ENCODE measurements around the gene FAM83D.

The FAM83D gene

GRCh38 chr20:38895098-38895949 is 30.9 kb upstream of the FAM83D start:
- no peak for DNase-seq (ENCODE audit: low read depth in 2 of 2)

GRCh38 chr20:38896009-38896594 is 30.1 kb upstream of the FAM83D start:
- DNase-seq (ENCODE audit: low read depth in 2 of 2), result no peak

GRCh38 chr20:38897267-38897666 is 28.9 kb upstream of the FAM83D start:
- DNase-seq (ENCODE audit: low read depth in 2 of 2), result no peak

GRCh38 chr20:38900606-38901005 is 25.6 kb upstream of the FAM83D start:
- DNase-seq (ENCODE audit: low read depth in 2 of 2), result no peak

GRCh38 chr20:38902601-38903000 is 23.6 kb upstream of the FAM83D start:
- no peak for DNase-seq (ENCODE audit: low read depth in 2 of 2)

- no peak for DNase-seq (ENCODE audit: low read depth in 2 of 2)
Observed at GRCh38 chr20:38903335-38903734, 22.9 kb upstream of the FAM83D start.

GRCh38 chr20:38905375-38905774 is 20.8 kb upstream of the FAM83D start:
- DNase-seq (ENCODE audit: low read depth in 2 of 2), result no peak

- DNase-seq (ENCODE audit: low read depth in 2 of 2), result no peak
Observed at GRCh38 chr20:38907918-38908677, 18.1 kb upstream of the FAM83D start.

GRCh38 chr20:38915355-38915754 is 10.9 kb upstream of the FAM83D start:
- no peak for DNase-seq (ENCODE audit: low read depth in 2 of 2)

- no peak for DNase-seq (ENCODE audit: low read depth in 2 of 2)
Observed at GRCh38 chr20:38917657-38918056, 8.6 kb upstream of the FAM83D start.

GRCh38 chr20:38918172-38918571 is 8.0 kb upstream of the FAM83D start:
- DNase-seq (ENCODE audit: low read depth in 2 of 2), result no peak

- DNase-seq (ENCODE audit: low read depth in 2 of 2), result no peak
Observed at GRCh38 chr20:38919683-38920082, 6.5 kb upstream of the FAM83D start.

- no peak for DNase-seq (ENCODE audit: low read depth in 2 of 2)
Observed at GRCh38 chr20:38920411-38920810, 5.8 kb upstream of the FAM83D start.

- no peak for DNase-seq (ENCODE audit: low read depth in 2 of 2)
Observed at GRCh38 chr20:38920851-38921250, 5.4 kb upstream of the FAM83D start.

GRCh38 chr20:38924718-38925117 is 1.5 kb upstream of the FAM83D start:
- DNase-seq (ENCODE audit: low read depth in 2 of 2), result no peak

GRCh38 chr20:38926934-38927616 is 858 bp downstream of the FAM83D start:
- DNase-seq (ENCODE audit: low read depth in 2 of 2), result no peak

- no peak for DNase-seq (ENCODE audit: low read depth in 2 of 2)
Observed at GRCh38 chr20:38927902-38928578, 1.8 kb downstream of the FAM83D start.

GRCh38 chr20:38930242-38930569 is 4.0 kb downstream of the FAM83D start:
- no peak for DNase-seq (ENCODE audit: low read depth in 2 of 2)

GRCh38 chr20:38931984-38932383 is 5.8 kb downstream of the FAM83D start:
- DNase-seq (ENCODE audit: low read depth in 2 of 2), result no peak

- DNase-seq (ENCODE audit: low read depth in 2 of 2), result no peak
Observed at GRCh38 chr20:38932457-38933120, 6.4 kb downstream of the FAM83D start.

GRCh38 chr20:38934530-38934929 is 8.3 kb downstream of the FAM83D start:
- DNase-seq (ENCODE audit: low read depth in 2 of 2), result no peak
